Measurements from ENCODE around the gene PCDH15.

PCDH15 gene

GRCh38 chr10:54266395-54266794, 534.6 kb downstream of the PCDH15 start:
- no peak overlapping the region for H3K4me3 ChIP-seq (ENCODE audit: low read depth, low read length)
- H3K9me3 ChIP-seq (ENCODE audit: severe bottlenecking): no peaks in the 10 kb centered on the region
- DNase-seq: no peak
- no peak for TF ChIP-seq CTCF (IDR thresholded peaks at IDR 0.05; ENCODE audit: low read depth, low read length)
- no peaks in the 10 kb centered on the region for H3K27me3 ChIP-seq (ENCODE audit: insufficient read depth, low read depth, severe bottlenecking)
- H3K27ac ChIP-seq: no peak overlapping the region
- no peaks in the 10 kb centered on the region for H3K36me3 ChIP-seq

GRCh38 chr10:54262726-54263125, 538.3 kb downstream of the PCDH15 start:
- TF ChIP-seq CTCF (IDR thresholded peaks at IDR 0.05; ENCODE audit: low read depth, low read length): no peak
- H3K27me3 ChIP-seq (ENCODE audit: insufficient read depth, low read depth, severe bottlenecking): no peaks in the 10 kb centered on the region

GRCh38 chr10:54259104-54259503, 541.9 kb downstream of the PCDH15 start:
- Histone ChIP-seq H3K9me3 (ENCODE audit: severe bottlenecking) (no peaks in the 10 kb centered on the region), H3K36me3 (no peaks in the 10 kb centered on the region), H3K27me3 (ENCODE audit: insufficient read depth, low read depth, severe bottlenecking) (no peaks in the 10 kb centered on the region), H3K4me3 (ENCODE audit: low read depth, low read length) (no peak overlapping the region), H3K27ac (no peak overlapping the region)
- DNase-seq: no peak
- TF ChIP-seq CTCF (IDR thresholded peaks at IDR 0.05; ENCODE audit: low read depth, low read length): no peak

More at GRCh38 chr10:54262726-54263125, 538.3 kb downstream of the PCDH15 start:
- Histone ChIP-seq H3K27ac (no peak overlapping the region), H3K4me3 (ENCODE audit: low read depth, low read length) (no peak overlapping the region), H3K36me3 (no peaks in the 10 kb centered on the region), H3K9me3 (ENCODE audit: severe bottlenecking) (no peaks in the 10 kb centered on the region)
- DNase-seq: no peak

- H3K36me3 ChIP-seq: no peaks in the 10 kb centered on the region
- no peak for DNase-seq
- TF ChIP-seq CTCF (IDR thresholded peaks at IDR 0.05; ENCODE audit: low read depth, low read length): no peak
- H3K27me3 ChIP-seq (ENCODE audit: insufficient read depth, low read depth, severe bottlenecking): no peaks in the 10 kb centered on the region
- H3K27ac ChIP-seq: no peak overlapping the region
- no peak overlapping the region for H3K4me3 ChIP-seq (ENCODE audit: low read depth, low read length)
- no peaks in the 10 kb centered on the region for H3K9me3 ChIP-seq (ENCODE audit: severe bottlenecking)
Measured at GRCh38 chr10:54234832-54235231, 566.2 kb downstream of the PCDH15 start.

GRCh38 chr10:54203401-54203800, 597.6 kb downstream of the PCDH15 start:
- DNase-seq: no peak
- Histone ChIP-seq H3K9me3 (ENCODE audit: severe bottlenecking) (no peaks in the 10 kb centered on the region), H3K27me3 (ENCODE audit: insufficient read depth, low read depth, severe bottlenecking) (no peaks in the 10 kb centered on the region), H3K27ac (no peak overlapping the region), H3K36me3 (no peaks in the 10 kb centered on the region), H3K4me3 (ENCODE audit: low read depth, low read length) (no peak overlapping the region)
- no peak for TF ChIP-seq CTCF (IDR thresholded peaks at IDR 0.05; ENCODE audit: low read depth, low read length)

GRCh38 chr10:54198051-54198450, 603.0 kb downstream of the PCDH15 start:
- H3K9me3 ChIP-seq (ENCODE audit: severe bottlenecking): no peaks in the 10 kb centered on the region
- no peaks in the 10 kb centered on the region for H3K36me3 ChIP-seq
- no peaks in the 10 kb centered on the region for H3K27me3 ChIP-seq (ENCODE audit: insufficient read depth, low read depth, severe bottlenecking)
- no peak for TF ChIP-seq CTCF (IDR thresholded peaks at IDR 0.05; ENCODE audit: low read depth, low read length)
- no peak overlapping the region for H3K27ac ChIP-seq
- DNase-seq: no peak
- no peak overlapping the region for H3K4me3 ChIP-seq (ENCODE audit: low read depth, low read length)
